ENCODE measurements around the gene RRP1. TPM values are rescaled to one million over a fixed set of nuclear protein-coding genes. Genes with fewer than 3 reads are reported as not detected.

RRP1 gene
- total RNA-seq, 2 donors from 2014 or later: 9.9 to 27.7 TPM

GRCh38 chr21:43749651-43750262, 39.6 kb upstream of the RRP1 start:
- intact Hi-C loops (cut with DNase I): no loop called here
- H3K36me3 ChIP-seq (replicated peaks in 1 of 2; ENCODE audit: insufficient read depth in 1 of 2, low read depth in 2 of 2): peaks cover 0 to 30% of the 10 kb centered on the region in 2 donors
- H3K27me3 ChIP-seq: no peaks in the 10 kb centered on the region
- peaks cover 6% of the 10 kb centered on the region for H3K4me1 ChIP-seq
- H3K9me3 ChIP-seq: no peaks in the 10 kb centered on the region
- no peak overlapping the region for H3K4me3 ChIP-seq
- WGBS, 2 donors: 88% methylated on average over 12 to 16 of the region's 18 CpGs
- H3K27ac ChIP-seq: no peak overlapping the region
- no peak for DNase-seq
- TF ChIP-seq CTCF (IDR thresholded peaks at IDR 0.05): no peak
- TF ChIP-seq POLR2A (IDR thresholded peaks at IDR 0.05): no peak
- no peak for ATAC-seq

GRCh38 chr21:43750339-43751033, 38.9 kb upstream of the RRP1 start:
- Histone ChIP-seq H3K36me3 (replicated peaks in 1 of 2; ENCODE audit: insufficient read depth in 1 of 2, low read depth in 2 of 2) (peaks cover 0 to 28% of the 10 kb centered on the region in 2 donors), H3K4me3 (no peak overlapping the region), H3K9me3 (no peaks in the 10 kb centered on the region), H3K27ac (no peak overlapping the region), H3K27me3 (no peaks in the 10 kb centered on the region), H3K4me1 (peaks cover 8% of the 10 kb centered on the region)
- TF ChIP-seq POLR2A (IDR thresholded peaks at IDR 0.05) (no peak), CTCF (IDR thresholded peaks at IDR 0.05) (no peak)
- ATAC-seq (no peak), DNase-seq (no peak)
- intact Hi-C loops (cut with DNase I): no loop called here
- 84 to 89% methylated on average over 12 to 25 of the region's 28 CpGs for whole genome bisulfite sequencing, 2 donors

- no peaks in the 10 kb centered on the region for H3K9me3 ChIP-seq
- peaks cover 10% of the 10 kb centered on the region for H3K4me1 ChIP-seq
- no peak overlapping the region for H3K27ac ChIP-seq
- H3K27me3 ChIP-seq: no peaks in the 10 kb centered on the region
- TF ChIP-seq POLR2A (IDR thresholded peaks at IDR 0.05) (no peak), CTCF (IDR thresholded peaks at IDR 0.05) (no peak)
- ATAC-seq (no peak), DNase-seq (no peak)
- no peak overlapping the region for H3K4me3 ChIP-seq
- H3K36me3 ChIP-seq (replicated peaks in 1 of 2; ENCODE audit: insufficient read depth in 1 of 2, low read depth in 2 of 2): peaks cover 0 to 27% of the 10 kb centered on the region in 2 donors
- 91 to 99% methylated on average over 14 to 30 of the region's 31 CpGs for WGBS, 2 donors
- intact Hi-C loops (cut with DNase I): no loop called here
Measured at GRCh38 chr21:43751955-43752591, 37.3 kb upstream of the RRP1 start.

- no peak for DNase-seq
- no peaks in the 10 kb centered on the region for H3K9me3 ChIP-seq
- no peak overlapping the region for H3K27ac ChIP-seq
- intact Hi-C loops (cut with DNase I): no loop called here
- H3K4me1 ChIP-seq: peaks cover 18% of the 10 kb centered on the region
- no peaks in the 10 kb centered on the region for H3K27me3 ChIP-seq
- H3K36me3 ChIP-seq (replicated peaks in 1 of 2; ENCODE audit: insufficient read depth in 1 of 2, low read depth in 2 of 2): peaks cover 0 to 22% of the 10 kb centered on the region in 2 donors
- TF ChIP-seq CTCF (IDR thresholded peaks at IDR 0.05) (no peak), POLR2A (IDR thresholded peaks at IDR 0.05) (no peak)
- no peak for ATAC-seq
- 90 to 91% methylated on average over 17 to 28 of the region's 28 CpGs for WGBS, 2 donors
- no peak overlapping the region for H3K4me3 ChIP-seq
Measured at GRCh38 chr21:43752758-43753438, 36.5 kb upstream of the RRP1 start.

All from body of pancreas (tissue), 4 donors.